G401.6 (cell line): ENCODE data around the gene WFS1.

Experiments used
- FAIRE-seq: peaks from 2 replicates; lab custom pipeline; 2012; peaks lifted over from hg19 to GRCh38; lab: Jason Lieb, UNC

Gene WFS1

GRCh38 chr4:6259886-6260285 is 9.8 kb upstream of the WFS1 start:
- no peak for FAIRE-seq

- FAIRE-seq, result no peak
These were observed 7.5 kb upstream of the WFS1 start for GRCh38 chr4:6262176-6262575.

GRCh38 chr4:6262847-6263487 is 6.7 kb upstream of the WFS1 start:
- no peak for FAIRE-seq

- no peak for FAIRE-seq
These were observed 6.0 kb upstream of the WFS1 start for GRCh38 chr4:6263526-6264224.

GRCh38 chr4:6264225-6264540 is 5.5 kb upstream of the WFS1 start:
- FAIRE-seq, result no peak

- FAIRE-seq, result no peak
These were observed 4.1 kb upstream of the WFS1 start for GRCh38 chr4:6265546-6265945.

GRCh38 chr4:6267573-6267972 is 2.1 kb upstream of the WFS1 start:
- FAIRE-seq, result no peak

- no peak for FAIRE-seq
These were observed 717 bp upstream of the WFS1 start for GRCh38 chr4:6268650-6269615.

- FAIRE-seq, result no peak
These were observed 1.0 kb downstream of the WFS1 start for GRCh38 chr4:6270636-6271121.

GRCh38 chr4:6271206-6271605 is 1.6 kb downstream of the WFS1 start:
- no peak for FAIRE-seq

- FAIRE-seq, result no peak
These were observed 2.2 kb downstream of the WFS1 start for GRCh38 chr4:6271701-6272465.

- FAIRE-seq, result no peak
These were observed 3.4 kb downstream of the WFS1 start for GRCh38 chr4:6272863-6273660.

- FAIRE-seq, result no peak
These were observed 4.0 kb downstream of the WFS1 start for GRCh38 chr4:6273661-6273990.

GRCh38 chr4:6275351-6275750 is 5.7 kb downstream of the WFS1 start:
- FAIRE-seq, result no peak

- FAIRE-seq, result no peak
These were observed 6.5 kb downstream of the WFS1 start for GRCh38 chr4:6275898-6276806.

GRCh38 chr4:6277139-6277802 is 7.6 kb downstream of the WFS1 start:
- FAIRE-seq, result no peak

GRCh38 chr4:6277935-6278800 is 8.5 kb downstream of the WFS1 start:
- FAIRE-seq, result no peak

- no peak for FAIRE-seq
These were observed 9.1 kb downstream of the WFS1 start for GRCh38 chr4:6278801-6279197.
